ENCODE measurements around the gene STXBP1. TPM values are rescaled to one million over a fixed set of nuclear protein-coding genes. Genes with fewer than 3 reads are reported as not detected.

The STXBP1 gene
- total and polyA plus RNA-seq, 2 experiments from 2014 or later, result 28.5 to 43.7 TPM

- in situ Hi-C loops (cut with MboI), result no loop called here
- 89 to 91% methylated on average over 13 of the region's 13 CpGs for WGBS, 2 experiments (ENCODE audit: low coverage in 1 of 2, low lambda C conversion rate in 2 of 2, missing lambda C conversion rate in 2 of 2)
Measured at GRCh38 chr9:127633216-127633862, 21.3 kb downstream of the STXBP1 start.

GRCh38 chr9:127634021-127634420, 21.9 kb downstream of the STXBP1 start:
- Histone ChIP-seq H3K4me1 (ENCODE audit: insufficient read depth) (0 out of 2 replicates have a peak, but pooled peaks cover 5% of the 10 kb centered on the region), H3K9me2 (ENCODE audit: insufficient read depth) (no peaks in the 10 kb centered on the region), H3K9me3 (ENCODE audit: low read depth) (no peaks in the 10 kb centered on the region), H3K27ac (no peak overlapping the region), H4K20me1 (ENCODE audit: insufficient read depth) (no peaks in the 10 kb centered on the region), H2AFZ (no peak overlapping the region), H3K79me2 (ENCODE audit: insufficient read depth) (peaks cover 75% of the 10 kb centered on the region), H3K4me2 (ENCODE audit: unreplicated experiment) (no peak overlapping the region), H3K4me3 (no peak overlapping the region), H3K9ac (no peak overlapping the region), H3K36me3 (ENCODE audit: low read depth) (no peaks in the 10 kb centered on the region), H3K27me3 (replicated peaks; ENCODE audit: insufficient read depth) (no peaks in the 10 kb centered on the region), H3F3A (ENCODE audit: insufficient read depth) (0 out of 2 replicates have a peak, but pooled peaks cover 4% of the 10 kb centered on the region)
- no peak for TF ChIP-seq EZH2phosphoT487 (IDR thresholded peaks at IDR 0.05; ENCODE audit: insufficient read depth, low read depth)
- TF ChIP-seq EZH2 (IDR thresholded peaks at IDR 0.05; ENCODE audit: insufficient read depth, poor library complexity, severe bottlenecking), result no peak
- in situ Hi-C loops (cut with MboI), result no loop called here
- DNase-seq, result no peak
- 96 to 98% methylated on average over 7 of the region's 7 CpGs for WGBS, 2 experiments (ENCODE audit: low coverage in 1 of 2, low lambda C conversion rate in 2 of 2, missing lambda C conversion rate in 2 of 2)

More at GRCh38 chr9:127633216-127633862, 21.3 kb downstream of the STXBP1 start:
- 0 out of 2 replicates have a peak, but pooled peaks cover 4% of the 10 kb centered on the region for H3F3A ChIP-seq (ENCODE audit: insufficient read depth)
- no peaks in the 10 kb centered on the region for H3K36me3 ChIP-seq (ENCODE audit: low read depth)
- no peak overlapping the region for H3K27ac ChIP-seq
- no peaks in the 10 kb centered on the region for H3K9me2 ChIP-seq (ENCODE audit: insufficient read depth)
- no peaks in the 10 kb centered on the region for H3K27me3 ChIP-seq (replicated peaks; ENCODE audit: insufficient read depth)
- H3K4me3 ChIP-seq, result no peak overlapping the region
- 0 out of 2 replicates have a peak, but pooled peaks cover 5% of the 10 kb centered on the region for H3K4me1 ChIP-seq (ENCODE audit: insufficient read depth)
- no peak overlapping the region for H3K9ac ChIP-seq
- H3K4me2 ChIP-seq (ENCODE audit: unreplicated experiment), result no peak overlapping the region
- H4K20me1 ChIP-seq (ENCODE audit: insufficient read depth), result no peaks in the 10 kb centered on the region
- no peak for DNase-seq
- peaks cover 76% of the 10 kb centered on the region for H3K79me2 ChIP-seq (ENCODE audit: insufficient read depth)
- H3K9me3 ChIP-seq (ENCODE audit: low read depth), result no peaks in the 10 kb centered on the region
- no peak for TF ChIP-seq EZH2phosphoT487 (IDR thresholded peaks at IDR 0.05; ENCODE audit: insufficient read depth, low read depth)
- no peak for TF ChIP-seq EZH2 (IDR thresholded peaks at IDR 0.05; ENCODE audit: insufficient read depth, poor library complexity, severe bottlenecking)
- H2AFZ ChIP-seq, result no peak overlapping the region

GRCh38 chr9:127634698-127635097, 22.6 kb downstream of the STXBP1 start:
- Histone ChIP-seq H3K9me3 (ENCODE audit: low read depth) (no peaks in the 10 kb centered on the region), H3K9me2 (ENCODE audit: insufficient read depth) (no peaks in the 10 kb centered on the region), H3K4me1 (ENCODE audit: insufficient read depth) (0 out of 2 replicates have a peak, but pooled peaks cover 5% of the 10 kb centered on the region), H3F3A (ENCODE audit: insufficient read depth) (0 out of 2 replicates have a peak, but pooled peaks cover 4% of the 10 kb centered on the region), H3K79me2 (ENCODE audit: insufficient read depth) (peaks cover 75% of the 10 kb centered on the region), H3K27ac (no peak overlapping the region), H2AFZ (no peak overlapping the region), H3K36me3 (ENCODE audit: low read depth) (no peaks in the 10 kb centered on the region), H3K4me2 (ENCODE audit: unreplicated experiment) (no peak overlapping the region), H3K9ac (no peak overlapping the region), H3K4me3 (no peak overlapping the region), H4K20me1 (ENCODE audit: insufficient read depth) (no peaks in the 10 kb centered on the region), H3K27me3 (replicated peaks; ENCODE audit: insufficient read depth) (no peaks in the 10 kb centered on the region)
- TF ChIP-seq EZH2phosphoT487 (IDR thresholded peaks at IDR 0.05; ENCODE audit: insufficient read depth, low read depth) (no peak), EZH2 (IDR thresholded peaks at IDR 0.05; ENCODE audit: insufficient read depth, poor library complexity, severe bottlenecking) (no peak)
- WGBS, 2 experiments (ENCODE audit: low coverage in 1 of 2, low lambda C conversion rate in 2 of 2, missing lambda C conversion rate in 2 of 2), result 91 to 96% methylated on average over 5 of the region's 5 CpGs
- in situ Hi-C loops (cut with MboI), result no loop called here
- DNase-seq, result no peak

- Histone ChIP-seq H3K9me2 (ENCODE audit: insufficient read depth) (no peaks in the 10 kb centered on the region), H3K27ac (no peak overlapping the region), H4K20me1 (ENCODE audit: insufficient read depth) (no peaks in the 10 kb centered on the region), H2AFZ (no peak overlapping the region), H3F3A (ENCODE audit: insufficient read depth) (0 out of 2 replicates have a peak, but pooled peaks cover 4% of the 10 kb centered on the region), H3K9me3 (ENCODE audit: low read depth) (no peaks in the 10 kb centered on the region), H3K36me3 (ENCODE audit: low read depth) (no peaks in the 10 kb centered on the region), H3K27me3 (replicated peaks; ENCODE audit: insufficient read depth) (no peaks in the 10 kb centered on the region), H3K4me1 (ENCODE audit: insufficient read depth) (0 out of 2 replicates have a peak, but pooled peaks cover 5% of the 10 kb centered on the region), H3K79me2 (ENCODE audit: insufficient read depth) (peaks cover 75% of the 10 kb centered on the region), H3K4me3 (no peak overlapping the region), H3K4me2 (ENCODE audit: unreplicated experiment) (no peak overlapping the region), H3K9ac (no peak overlapping the region)
- TF ChIP-seq EZH2 (IDR thresholded peaks at IDR 0.05; ENCODE audit: insufficient read depth, poor library complexity, severe bottlenecking), result no peak
- 90 to 95% methylated on average over 7 to 8 of the region's 8 CpGs for WGBS, 2 experiments (ENCODE audit: low coverage in 1 of 2, low lambda C conversion rate in 2 of 2, missing lambda C conversion rate in 2 of 2)
- in situ Hi-C loops (cut with MboI), result no loop called here
- DNase-seq, result no peak
Measured at GRCh38 chr9:127635201-127635735, 23.2 kb downstream of the STXBP1 start.

All from GM23248 (cell line).